GM12878 (cell line): ENCODE results near the gene SGSM2.

ENCODE experiments used
- CREB1 ChIP-seq: IDR thresholded peaks from 2 replicates; pipeline ENCODE4 v1.6.1; 2012; ENCODE audit warnings: low read depth, mild to moderate bottlenecking, inconsistent platforms
- CTCF ChIP-seq, 3 experiments: IDR thresholded peaks in 2 of 3; conservative IDR thresholded peaks in 1 of 3; 2 replicates each; pipeline ENCODE4 v1.5.1; 2011; ENCODE audit warnings: low read depth in 3 of 3, low read length in 3 of 3, mild to moderate bottlenecking in 3 of 3, control low read depth in 2 of 3, moderate library complexity in 2 of 3, inconsistent platforms in 1 of 3, mixed read lengths in 1 of 3; ENCODE audit not compliant: control insufficient read depth in 2 of 3, insufficient read depth in 1 of 3; ENCODE audit errors: extremely low read depth in 1 of 3
- EP300 ChIP-seq, 2 experiments: fragments of 150-350 bp in 1 of 2; IDR thresholded peaks; 2 replicates each; pipeline ENCODE4 v1.6.1; 2011 to 2012; ENCODE audit warnings: low read depth in 2 of 2, low read length in 2 of 2, borderline replicate concordance in 1 of 2, improper control_type of control experiment in 1 of 2, inconsistent platforms in 1 of 2; ENCODE audit not compliant: control insufficient read depth in 1 of 2
- EZH2 ChIP-seq: IDR thresholded peaks from 2 replicates; pipeline ENCODE4 v1.6.1; 2012; ENCODE audit warnings: low read depth, mild to moderate bottlenecking, control low read depth, inconsistent platforms, low read length, borderline replicate concordance; ENCODE audit not compliant: control insufficient read depth
- GABPA ChIP-seq: IDR thresholded peaks from 2 replicates; pipeline ENCODE4 v1.6.1; 2014; ENCODE audit warnings: antibody characterized with exemption, low read depth, mild to moderate bottlenecking, inconsistent platforms
- HCFC1 ChIP-seq: fragments of 150-350 bp; IDR thresholded peaks from 2 replicates; pipeline ENCODE4 v1.6.1; 2014; ENCODE audit warnings: low read length
- JUNB ChIP-seq: IDR thresholded peaks from 2 replicates; pipeline ENCODE4 v1.6.1; 2016; ENCODE audit warnings: antibody characterized with exemption, mild to moderate bottlenecking
- POLR2A ChIP-seq: IDR thresholded peaks from 2 replicates; pipeline ENCODE4 v1.6.1; 2011; ENCODE audit warnings: low read depth, mild to moderate bottlenecking, low read length
- POLR2AphosphoS5 ChIP-seq: IDR thresholded peaks from 2 replicates; pipeline ENCODE4 v1.6.1; 2011; ENCODE audit warnings: mild to moderate bottlenecking, low read length, inconsistent platforms
- RCOR1 ChIP-seq: conservative IDR thresholded peaks from 2 replicates; pipeline ENCODE4 v1.6.1; 2012; ENCODE audit warnings: low read depth, low read length, improper control_type of control experiment
- REST ChIP-seq: IDR thresholded peaks from 2 replicates; pipeline ENCODE4 v1.6.1; 2012; ENCODE audit warnings: mild to moderate bottlenecking, low read depth, low read length
- USF1 ChIP-seq: IDR thresholded peaks from 2 replicates; pipeline ENCODE4 v1.6.1; 2011; ENCODE audit warnings: borderline replicate concordance, low read depth, mild to moderate bottlenecking, moderate library complexity, mixed read lengths, low read length; ENCODE audit not compliant: insufficient read depth; ENCODE audit errors: extremely low read length
- YY1 ChIP-seq: IDR thresholded peaks from 2 replicates; pipeline ENCODE4 v1.6.1; 2011; ENCODE audit warnings: low read depth, mild to moderate bottlenecking, low read length
- TF ChIP-seq, protein P1 (sequence below): IDR thresholded peaks from 2 replicates; pipeline ENCODE4 v1.6.1; 2012; ENCODE audit warnings: low read length, inconsistent platforms

- no peak for TF ChIP-seq EZH2
- TF ChIP-seq CTCF (IDR thresholded peaks at IDR 0.05 in 2 of 3, conservative IDR thresholded peaks at IDR 0.05 in 1 of 3; ENCODE audit: control insufficient read depth in 2 of 3, extremely low read depth in 1 of 3, insufficient read depth in 1 of 3, low read depth in 3 of 3, low read length in 3 of 3): no peak
- TF ChIP-seq POLR2A: no peak
- no peak for TF ChIP-seq REST
- TF ChIP-seq RCOR1: no peak
- TF ChIP-seq GABPA: no peak
- no peak for TF ChIP-seq USF1
- no peak for TF ChIP-seq YY1
- TF ChIP-seq POLR2AphosphoS5: no peak
- TF ChIP-seq JUNB: no peak
- no peak for TF ChIP-seq HCFC1
- no peak for TF ChIP-seq CREB1
- TF ChIP-seq, protein P1, sequence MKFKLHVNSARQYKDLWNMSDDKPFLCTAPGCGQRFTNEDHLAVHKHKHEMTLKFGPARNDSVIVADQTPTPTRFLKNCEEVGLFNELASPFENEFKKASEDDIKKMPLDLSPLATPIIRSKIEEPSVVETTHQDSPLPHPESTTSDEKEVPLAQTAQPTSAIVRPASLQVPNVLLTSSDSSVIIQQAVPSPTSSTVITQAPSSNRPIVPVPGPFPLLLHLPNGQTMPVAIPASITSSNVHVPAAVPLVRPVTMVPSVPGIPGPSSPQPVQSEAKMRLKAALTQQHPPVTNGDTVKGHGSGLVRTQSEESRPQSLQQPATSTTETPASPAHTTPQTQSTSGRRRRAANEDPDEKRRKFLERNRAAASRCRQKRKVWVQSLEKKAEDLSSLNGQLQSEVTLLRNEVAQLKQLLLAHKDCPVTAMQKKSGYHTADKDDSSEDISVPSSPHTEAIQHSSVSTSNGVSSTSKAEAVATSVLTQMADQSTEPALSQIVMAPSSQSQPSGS: no peak
- no peak for TF ChIP-seq EP300 (IDR thresholded peaks at IDR 0.05; ENCODE audit: borderline replicate concordance in 1 of 2, control insufficient read depth in 1 of 2, low read depth in 2 of 2, low read length in 2 of 2)
Measured at GRCh38 chr17:2397247-2398171, 60.2 kb downstream of the SGSM2 start.
